ENCODE results near the gene ARMC3. TPM values are rescaled to one million over a fixed set of nuclear protein-coding genes. Genes with fewer than 3 reads are reported as not detected.
"Not testable (repeated sequence)": the region's sequence is repeated elsewhere in the genome, so short reads cannot be mapped to it uniquely, and the experiment has no call there.

Gene ARMC3
- total RNA-seq, 5 donors from 2014 or later (not counting 1 experiment from before 2014, with no cell fraction given), result not detected

DNA sequence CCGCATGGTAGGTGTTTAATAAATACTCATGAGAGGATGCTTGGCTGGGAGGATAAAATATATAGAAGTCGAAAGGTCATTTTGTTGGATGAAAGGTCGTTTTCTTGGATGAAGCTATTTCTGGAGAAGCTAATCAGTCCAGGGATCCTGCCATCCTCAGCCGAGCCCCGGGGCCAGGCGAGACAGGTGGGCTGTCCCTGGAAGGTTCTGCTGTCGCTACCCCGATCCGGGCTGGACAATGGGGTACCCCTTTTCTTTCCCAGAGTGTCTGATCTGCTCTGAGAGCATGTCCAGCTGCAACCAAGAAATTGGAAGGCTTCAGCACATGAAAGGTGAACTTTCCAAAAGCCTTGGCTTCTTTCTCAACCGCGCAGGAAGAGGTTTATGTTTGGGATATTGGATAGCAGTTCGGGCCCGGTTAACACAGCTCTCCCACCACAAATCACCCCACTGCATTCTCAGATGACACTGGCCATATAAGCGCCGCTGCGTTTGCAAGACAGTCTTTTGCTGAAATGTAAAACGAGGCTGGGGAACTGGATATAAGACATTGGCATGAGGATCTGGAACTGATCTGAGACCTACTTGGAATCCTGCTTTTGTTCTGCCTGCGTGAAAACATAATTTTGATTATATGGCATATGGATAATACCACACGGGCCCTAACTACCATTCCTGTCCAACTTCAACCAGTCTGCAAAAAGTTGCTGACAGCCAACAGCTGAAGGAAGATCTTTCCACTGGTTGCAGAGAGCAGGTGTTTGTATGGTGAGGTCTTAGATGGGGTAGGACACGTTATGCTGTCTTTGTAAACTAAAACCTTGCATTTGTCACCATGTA is 136.3 kb downstream of the ARMC3 start:
- CTCF ChIA-PET, result no interaction called here
- peaks cover 0 to 7% (median 4%) of the 10 kb centered on the region in 3 donors for H3K9me3 Mint-ChIP-seq
- 93% methylated on average over 7 of the region's 20 CpGs for WGBS (ENCODE audit: insufficient coverage)

DNA sequence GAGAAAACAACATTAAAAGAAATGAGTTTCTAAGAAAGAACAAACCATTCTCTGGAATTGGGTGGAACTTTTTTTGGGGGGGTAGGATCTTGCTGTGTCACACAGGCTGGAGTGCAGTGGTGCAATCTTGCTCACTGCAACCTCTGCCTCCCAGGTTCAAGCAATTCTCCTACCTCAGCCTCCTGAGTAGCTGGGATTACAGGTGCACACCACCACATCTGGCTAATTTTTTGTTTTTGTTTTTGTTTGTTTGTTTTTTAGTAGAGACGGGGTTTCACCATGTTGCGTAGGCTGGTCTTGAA is 136.9 kb downstream of the ARMC3 start:
- no CpG with 5 or more reads among the region's 2 CpGs for WGBS (ENCODE audit: insufficient coverage)

More for the DNA sequence above, 136.3 kb downstream of the ARMC3 start:
- Mint-ChIP-seq H3K36me3 (no peaks in the 10 kb centered on the region), H3K27me3 (peaks cover 10 to 15% of the 10 kb centered on the region in 2 donors), H3K27ac (no peak overlapping the region), H3K4me3 (no peak overlapping the region), H3K4me1 (peaks cover 2 to 7% (median 4%) of the 10 kb centered on the region in 3 donors)
- H3K36me3 ChIP-seq (ENCODE audit: control insufficient read depth in 2 of 2, extremely low read depth in 1 of 2, insufficient read depth in 1 of 2, low read length in 1 of 2), result no peaks in the 10 kb centered on the region
- H3K4me3 ChIP-seq (ENCODE audit: control insufficient read depth in 1 of 2, extremely low read depth in 1 of 2, low read length in 1 of 2), result no peak overlapping the region
- no peak overlapping the region for H3K27ac ChIP-seq (ENCODE audit: low read length)
- no peak for ATAC-seq (replicated peaks in 1 of 4)
- H3K4me1 ChIP-seq (ENCODE audit: control insufficient read depth in 1 of 2, extremely low read depth in 1 of 2, insufficient read depth in 2 of 2, low read length in 2 of 2), result peaks cover 0 to 4% of the 10 kb centered on the region in 2 experiments
- H3K27me3 ChIP-seq (replicated peaks in 1 of 2; ENCODE audit: control insufficient read depth in 2 of 2, extremely low read depth in 1 of 2, insufficient read depth in 2 of 2, low read length in 1 of 2), result peaks cover 0 to 19% of the 10 kb centered on the region in 2 experiments
- no peak for DNase-seq
- H3K9me3 ChIP-seq, result no peaks in the 10 kb centered on the region
- POLR2A ChIA-PET, result no interaction called here

GRCh38 chr10:23065181-23065948 is 137.5 kb downstream of the ARMC3 start:
- H3K4me1 ChIP-seq (ENCODE audit: control insufficient read depth in 1 of 2, extremely low read depth in 1 of 2, insufficient read depth in 2 of 2, low read length in 2 of 2), result peaks cover 0 to 4% of the 10 kb centered on the region in 2 experiments
- DNase-seq (no peak), ATAC-seq (replicated peaks in 1 of 4) (no peak)
- H3K9me3 Mint-ChIP-seq, result no peaks in the 10 kb centered on the region
- H3K27me3 ChIP-seq (replicated peaks in 1 of 2; ENCODE audit: control insufficient read depth in 2 of 2, extremely low read depth in 1 of 2, insufficient read depth in 2 of 2, low read length in 1 of 2), result peaks cover 0 to 16% of the 10 kb centered on the region in 2 experiments
- peaks cover 2 to 7% (median 4%) of the 10 kb centered on the region in 3 donors for H3K4me1 Mint-ChIP-seq
- H3K27me3 Mint-ChIP-seq, result peaks cover 10 to 11% of the 10 kb centered on the region in 2 donors
- no peak overlapping the region for H3K27ac ChIP-seq (ENCODE audit: low read length)
- no peak overlapping the region for H3K4me3 ChIP-seq (ENCODE audit: control insufficient read depth in 1 of 2, extremely low read depth in 1 of 2, low read length in 1 of 2)
- POLR2A ChIA-PET, result no interaction called here
- WGBS (ENCODE audit: insufficient coverage), result 80% methylated on average over 8 of the region's 11 CpGs
- no peaks in the 10 kb centered on the region for H3K36me3 Mint-ChIP-seq
- no peak overlapping the region for H3K4me3 Mint-ChIP-seq
- H3K9me3 ChIP-seq, result no peaks in the 10 kb centered on the region
- H3K36me3 ChIP-seq (ENCODE audit: control insufficient read depth in 2 of 2, extremely low read depth in 1 of 2, insufficient read depth in 1 of 2, low read length in 1 of 2), result no peaks in the 10 kb centered on the region
- no peak overlapping the region for H3K27ac Mint-ChIP-seq
- CTCF ChIA-PET, result interaction anchor here in 1 of 2 donors (0.6 to 0.7 kb wide), 2 partner anchors 565 to 1597 kb away, joined by 3 read pairs; no protein-coding TSS in a partner anchor

More for the DNA sequence above, 136.9 kb downstream of the ARMC3 start:
- H3K36me3 ChIP-seq (ENCODE audit: control insufficient read depth in 2 of 2, extremely low read depth in 1 of 2, insufficient read depth in 1 of 2, low read length in 1 of 2); H3K27ac Mint-ChIP-seq; H3K36me3 Mint-ChIP-seq; POLR2A ChIA-PET; CTCF ChIA-PET; H3K4me3 ChIP-seq (ENCODE audit: control insufficient read depth in 1 of 2, extremely low read depth in 1 of 2, low read length in 1 of 2); ATAC-seq (replicated peaks in 1 of 4); DNase-seq; H3K27ac ChIP-seq (ENCODE audit: low read length); H3K9me3 ChIP-seq; H3K4me1 ChIP-seq (ENCODE audit: control insufficient read depth in 1 of 2, extremely low read depth in 1 of 2, insufficient read depth in 2 of 2, low read length in 2 of 2); H3K9me3 Mint-ChIP-seq; H3K4me3 Mint-ChIP-seq; H3K4me1 Mint-ChIP-seq: not testable (repeated sequence)
- H3K27me3 Mint-ChIP-seq, result peaks cover 10 to 14% of the 10 kb centered on the region in 2 donors
- peaks cover 0 to 19% of the 10 kb centered on the region in 2 experiments for H3K27me3 ChIP-seq (replicated peaks in 1 of 2; ENCODE audit: control insufficient read depth in 2 of 2, extremely low read depth in 1 of 2, insufficient read depth in 2 of 2, low read length in 1 of 2)

- Histone ChIP-seq H3K27me3 (replicated peaks in 1 of 2; ENCODE audit: control insufficient read depth in 2 of 2, extremely low read depth in 1 of 2, insufficient read depth in 2 of 2, low read length in 1 of 2) (peaks cover 0 to 20% of the 10 kb centered on the region in 2 experiments), H3K9me3 (no peaks in the 10 kb centered on the region), H3K36me3 (ENCODE audit: control insufficient read depth in 2 of 2, extremely low read depth in 1 of 2, insufficient read depth in 1 of 2, low read length in 1 of 2) (no peaks in the 10 kb centered on the region), H3K27ac (ENCODE audit: low read length) (no peak overlapping the region), H3K4me1 (ENCODE audit: control insufficient read depth in 1 of 2, extremely low read depth in 1 of 2, insufficient read depth in 2 of 2, low read length in 2 of 2) (peaks cover 0 to 4% of the 10 kb centered on the region in 2 experiments), H3K4me3 (ENCODE audit: control insufficient read depth in 1 of 2, extremely low read depth in 1 of 2, low read length in 1 of 2) (no peak overlapping the region)
- CTCF ChIA-PET, result no interaction called here
- 100% methylated on average over 2 of the region's 12 CpGs for WGBS (ENCODE audit: insufficient coverage)
- H3K27ac Mint-ChIP-seq, result no peak overlapping the region
- POLR2A ChIA-PET, result no interaction called here
- H3K27me3 Mint-ChIP-seq, result peaks cover 5 to 11% of the 10 kb centered on the region in 2 donors
- no peak for ATAC-seq (replicated peaks in 1 of 4)
- H3K9me3 Mint-ChIP-seq, result no peaks in the 10 kb centered on the region
- H3K4me3 Mint-ChIP-seq, result no peak overlapping the region
- peaks cover 2 to 7% (median 4%) of the 10 kb centered on the region in 3 donors for H3K4me1 Mint-ChIP-seq
- no peaks in the 10 kb centered on the region for H3K36me3 Mint-ChIP-seq
- no peak for DNase-seq
Observed at GRCh38 chr10:23067337-23067736, 139.5 kb downstream of the ARMC3 start.

DNA sequence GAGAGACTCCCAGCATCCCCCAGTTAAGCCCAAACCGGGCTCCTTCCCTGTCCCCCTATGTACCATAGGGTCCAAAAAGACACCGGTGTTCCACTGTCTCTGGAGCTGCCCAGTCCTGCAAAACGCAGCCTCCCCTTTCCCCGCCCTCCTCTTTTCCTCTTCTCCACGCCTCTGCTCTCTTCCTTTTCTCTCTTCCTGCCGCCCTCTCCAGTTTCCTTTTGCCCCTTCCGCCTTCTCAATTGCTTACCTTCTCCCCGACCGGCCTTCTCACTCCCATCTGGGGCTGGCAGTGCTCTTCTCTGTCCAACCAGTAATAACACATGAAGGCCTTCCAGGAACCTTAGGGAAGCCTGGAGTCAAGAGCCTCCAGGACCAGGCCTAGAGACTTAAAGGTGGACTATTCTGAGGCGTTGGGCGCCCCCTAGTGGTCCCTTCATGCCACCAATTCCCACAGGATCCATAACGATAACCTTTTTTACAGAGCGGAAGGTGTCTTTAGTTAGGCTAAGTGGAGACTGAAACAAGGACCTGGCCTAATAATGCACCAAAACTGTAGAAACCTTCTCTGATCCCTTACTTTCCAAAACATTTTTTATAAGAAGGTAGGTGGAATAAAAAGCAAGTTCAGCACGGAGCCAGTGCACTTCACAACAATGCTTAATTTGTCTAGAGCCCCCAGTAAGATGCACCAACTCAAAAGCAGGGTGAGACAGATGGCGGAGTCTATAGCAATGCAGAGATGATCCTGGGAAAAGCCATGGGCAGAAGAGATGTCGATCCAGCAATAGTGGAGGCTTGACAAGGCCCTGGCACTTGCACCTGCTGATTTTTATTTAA is 140.3 kb downstream of the ARMC3 start:
- H3K27me3 Mint-ChIP-seq, result peaks cover 5 to 11% of the 10 kb centered on the region in 2 donors
- CTCF ChIA-PET, result interaction anchor here in 1 of 2 donors (1.2 kb wide), 1 partner anchor 1075 kb away, joined by 4 read pairs; no protein-coding TSS in a partner anchor
- Histone ChIP-seq H3K27me3 (replicated peaks in 1 of 2; ENCODE audit: control insufficient read depth in 2 of 2, extremely low read depth in 1 of 2, insufficient read depth in 2 of 2, low read length in 1 of 2) (peaks cover 0 to 20% of the 10 kb centered on the region in 2 experiments), H3K9me3 (no peaks in the 10 kb centered on the region), H3K36me3 (ENCODE audit: control insufficient read depth in 2 of 2, extremely low read depth in 1 of 2, insufficient read depth in 1 of 2, low read length in 1 of 2) (no peaks in the 10 kb centered on the region), H3K27ac (ENCODE audit: low read length) (no peak overlapping the region), H3K4me1 (ENCODE audit: control insufficient read depth in 1 of 2, extremely low read depth in 1 of 2, insufficient read depth in 2 of 2, low read length in 2 of 2) (peaks cover 0 to 4% of the 10 kb centered on the region in 2 experiments), H3K4me3 (ENCODE audit: control insufficient read depth in 1 of 2, extremely low read depth in 1 of 2, low read length in 1 of 2) (no peak overlapping the region)
- POLR2A ChIA-PET, result no interaction called here
- no peak overlapping the region for H3K4me3 Mint-ChIP-seq
- H3K4me1 Mint-ChIP-seq, result peaks cover 2 to 7% (median 4%) of the 10 kb centered on the region in 3 donors
- peak; percentile 9 to 81 (median 53) for DNase-seq
- 65% methylated on average over 9 of the region's 16 CpGs for WGBS (ENCODE audit: insufficient coverage)
- peak in 2 of 4 experiments; percentile 44 to 51 for ATAC-seq (replicated peaks in 1 of 4)
- H3K9me3 Mint-ChIP-seq, result no peaks in the 10 kb centered on the region
- H3K36me3 Mint-ChIP-seq, result no peaks in the 10 kb centered on the region
- H3K27ac Mint-ChIP-seq, result no peak overlapping the region

All from T-cell (primary cell).